HG03378 (cell line): Measurements from ENCODE around the gene TXNDC11.
"Not testable (repeated sequence)": the region's sequence is repeated elsewhere in the genome, so short reads cannot be mapped to it uniquely, and the experiment has no call there.

ENCODE experiments used
- ATAC-seq: cut with Tn5 transposase; IDR thresholded peaks from one replicate; pipeline ENCODE4 v1.9.1; 2021; ENCODE audit warnings: mild to moderate bottlenecking, moderate library complexity; ENCODE audit not compliant: unreplicated experiment

The TXNDC11 gene, protein sequence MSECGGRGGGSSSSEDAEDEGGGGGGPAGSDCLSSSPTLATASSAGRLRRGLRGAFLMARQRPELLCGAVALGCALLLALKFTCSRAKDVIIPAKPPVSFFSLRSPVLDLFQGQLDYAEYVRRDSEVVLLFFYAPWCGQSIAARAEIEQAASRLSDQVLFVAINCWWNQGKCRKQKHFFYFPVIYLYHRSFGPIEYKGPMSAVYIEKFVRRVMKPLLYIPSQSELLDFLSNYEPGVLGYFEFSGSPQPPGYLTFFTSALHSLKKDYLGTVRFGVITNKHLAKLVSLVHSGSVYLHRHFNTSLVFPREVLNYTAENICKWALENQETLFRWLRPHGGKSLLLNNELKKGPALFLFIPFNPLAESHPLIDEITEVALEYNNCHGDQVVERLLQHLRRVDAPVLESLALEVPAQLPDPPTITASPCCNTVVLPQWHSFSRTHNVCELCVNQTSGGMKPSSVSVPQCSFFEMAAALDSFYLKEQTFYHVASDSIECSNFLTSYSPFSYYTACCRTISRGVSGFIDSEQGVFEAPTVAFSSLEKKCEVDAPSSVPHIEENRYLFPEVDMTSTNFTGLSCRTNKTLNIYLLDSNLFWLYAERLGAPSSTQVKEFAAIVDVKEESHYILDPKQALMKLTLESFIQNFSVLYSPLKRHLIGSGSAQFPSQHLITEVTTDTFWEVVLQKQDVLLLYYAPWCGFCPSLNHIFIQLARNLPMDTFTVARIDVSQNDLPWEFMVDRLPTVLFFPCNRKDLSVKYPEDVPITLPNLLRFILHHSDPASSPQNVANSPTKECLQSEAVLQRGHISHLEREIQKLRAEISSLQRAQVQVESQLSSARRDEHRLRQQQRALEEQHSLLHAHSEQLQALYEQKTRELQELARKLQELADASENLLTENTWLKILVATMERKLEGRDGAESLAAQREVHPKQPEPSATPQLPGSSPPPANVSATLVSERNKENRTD

DNA sequence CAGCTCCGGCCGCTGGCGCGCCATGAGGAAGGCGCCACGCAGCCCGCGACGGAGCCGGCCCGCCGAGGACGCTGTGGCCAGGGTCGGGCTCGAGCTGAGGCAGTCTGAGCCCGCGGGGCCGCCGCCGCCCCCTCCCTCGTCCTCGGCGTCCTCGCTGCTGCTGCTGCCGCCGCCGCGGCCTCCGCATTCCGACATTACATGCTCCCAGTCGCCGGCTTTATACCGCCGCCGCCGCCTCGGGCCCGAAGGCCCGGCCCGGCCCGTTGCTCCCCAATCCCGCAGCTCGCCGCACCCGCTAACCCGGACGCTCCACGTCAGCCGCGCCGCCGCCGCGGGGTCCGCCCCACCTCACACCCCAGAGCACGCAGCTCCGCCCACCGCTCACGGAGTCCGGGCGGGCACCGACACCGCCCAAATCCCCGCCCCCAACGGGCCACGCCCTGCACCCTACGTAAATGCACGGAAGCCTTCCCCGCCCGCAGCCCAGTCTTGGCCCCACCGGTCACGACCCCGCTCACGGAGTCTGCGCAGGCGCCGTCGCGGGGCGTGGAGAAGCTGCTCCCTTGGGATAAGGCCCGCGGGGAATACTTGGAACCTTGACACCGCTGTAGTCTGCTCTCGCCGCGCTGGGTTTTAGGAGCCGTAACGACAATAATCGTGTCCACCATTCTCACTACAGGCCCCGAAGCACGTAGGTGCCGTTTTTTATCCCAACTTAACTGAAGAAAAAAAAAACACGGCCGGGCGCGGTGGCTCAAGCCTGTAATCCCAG is at the start of gene TXNDC11:
TXNDC11 (minus strand) TSS at position 322 of the 772 bp plus-strand sequence; CDS start at position 195, 127 bp downstream.
- peak; percentile 82 for ATAC-seq

DNA sequence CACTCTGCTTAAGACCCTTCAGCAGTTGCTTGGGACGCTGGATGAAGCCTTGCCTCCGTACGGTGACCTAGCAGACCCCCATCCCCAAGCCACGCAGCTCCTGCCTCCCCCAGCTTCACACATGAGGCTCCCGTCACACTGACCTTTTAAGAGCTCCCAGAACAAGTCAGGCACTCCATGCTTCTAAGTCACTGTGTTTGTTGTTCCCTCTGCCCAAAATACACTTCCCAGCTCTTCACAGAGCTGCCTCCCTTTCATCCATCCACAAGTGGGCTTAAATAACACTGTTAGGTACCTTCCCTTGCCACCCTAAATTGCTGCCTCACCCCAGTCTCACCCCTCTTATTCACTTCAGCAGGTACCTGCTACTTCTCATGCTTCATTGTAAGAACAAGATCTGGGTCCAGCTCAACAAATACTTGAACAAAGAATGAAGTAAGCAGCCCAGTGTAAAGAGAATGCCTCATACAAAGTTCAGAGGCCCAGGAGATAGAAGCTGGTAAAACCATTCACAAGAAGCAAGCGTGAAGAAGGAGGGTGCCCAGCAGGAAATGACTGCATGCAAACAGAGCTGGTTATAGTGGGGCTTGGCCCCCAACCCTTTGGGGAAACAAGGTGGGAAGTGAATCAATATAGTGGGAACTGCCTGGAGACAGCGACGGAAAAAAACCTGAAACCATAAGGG is 48.6 kb upstream of the TXNDC11 start:
- ATAC-seq = no peak

DNA sequence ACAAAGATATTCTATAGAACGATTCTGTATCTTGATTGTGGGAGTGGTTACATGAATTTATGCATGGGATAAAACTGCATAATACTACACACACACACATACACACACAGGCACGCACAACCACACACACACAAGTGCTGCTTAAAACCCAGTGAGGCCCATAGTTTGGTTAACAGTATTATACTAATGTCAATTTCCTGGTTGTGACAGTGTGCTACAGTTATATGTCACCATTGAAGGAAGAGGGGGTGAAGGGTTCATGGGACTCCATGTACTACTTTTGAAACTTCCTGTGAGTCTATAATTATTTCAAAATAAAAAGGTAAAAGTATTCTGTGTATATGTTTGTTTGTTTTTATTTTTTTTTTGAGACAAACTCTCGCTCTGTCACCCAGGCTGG is 46.3 kb upstream of the TXNDC11 start:
- no peak for ATAC-seq

DNA sequence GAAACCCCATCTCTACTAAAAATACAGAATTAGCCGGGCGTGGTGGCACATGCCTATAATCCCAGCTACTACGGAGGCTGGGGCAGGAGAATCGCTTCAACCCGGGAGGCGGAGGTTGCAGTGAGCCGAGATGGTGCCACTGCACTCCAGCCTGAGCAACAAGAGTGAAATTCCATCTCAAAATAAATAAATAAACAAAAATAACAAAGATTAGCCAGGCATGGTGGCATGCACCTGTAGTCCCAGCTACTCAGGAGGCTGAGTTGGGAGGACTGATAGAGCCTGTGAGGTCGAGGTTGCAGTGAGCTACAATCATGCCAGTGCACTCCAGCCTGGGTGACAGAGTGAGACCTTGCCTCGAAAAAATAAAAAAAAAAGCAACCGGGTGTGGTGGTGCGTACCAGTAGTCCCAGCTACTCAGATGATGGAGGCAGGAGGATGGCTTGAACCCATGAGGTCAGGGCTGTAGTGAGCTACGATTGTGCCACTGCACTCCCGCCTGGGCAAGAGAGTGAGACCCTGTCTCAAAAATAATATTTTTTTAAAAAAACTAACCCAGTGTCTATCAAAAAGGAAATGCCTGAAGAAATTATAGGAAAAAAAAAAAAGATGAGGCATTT is 42.4 kb upstream of the TXNDC11 start:
- ATAC-seq = not testable (repeated sequence)

DNA sequence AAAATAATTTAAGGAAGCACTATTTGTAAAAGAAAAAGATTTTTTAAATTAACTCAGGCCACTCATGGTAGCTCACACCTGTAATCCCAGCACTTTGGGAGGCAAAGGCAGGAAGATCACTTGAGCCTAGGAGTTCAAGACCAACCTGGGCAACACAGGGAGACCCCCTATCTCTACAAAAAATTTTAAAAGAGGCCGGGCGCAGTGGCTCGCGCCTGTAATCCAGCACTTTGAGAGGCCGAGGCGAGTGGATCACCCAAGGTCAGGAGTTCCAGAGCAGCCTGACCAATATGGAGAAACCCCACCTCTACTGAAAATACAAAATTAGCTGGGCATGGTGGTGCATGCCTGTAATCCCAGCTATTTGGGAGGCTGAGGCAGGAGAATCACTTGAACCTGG is 41.7 kb upstream of the TXNDC11 start:
- not testable (repeated sequence) for ATAC-seq

DNA sequence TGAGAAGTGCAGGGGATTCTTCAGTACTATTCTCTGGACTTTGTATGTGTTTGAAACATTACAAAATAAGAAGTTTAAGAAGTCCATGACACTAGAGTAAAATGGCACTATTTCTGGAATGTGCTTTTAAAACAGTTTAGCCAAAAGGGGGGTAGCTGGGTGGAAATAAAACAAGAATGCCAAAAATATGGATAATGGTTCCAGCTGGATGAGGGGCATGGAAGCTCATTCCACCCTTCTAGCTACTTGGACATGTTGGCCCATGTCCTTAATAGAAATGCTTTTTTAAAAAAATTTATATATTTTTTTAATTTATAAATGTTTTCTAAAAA is 41.3 kb upstream of the TXNDC11 start:
- ATAC-seq = no peak

DNA sequence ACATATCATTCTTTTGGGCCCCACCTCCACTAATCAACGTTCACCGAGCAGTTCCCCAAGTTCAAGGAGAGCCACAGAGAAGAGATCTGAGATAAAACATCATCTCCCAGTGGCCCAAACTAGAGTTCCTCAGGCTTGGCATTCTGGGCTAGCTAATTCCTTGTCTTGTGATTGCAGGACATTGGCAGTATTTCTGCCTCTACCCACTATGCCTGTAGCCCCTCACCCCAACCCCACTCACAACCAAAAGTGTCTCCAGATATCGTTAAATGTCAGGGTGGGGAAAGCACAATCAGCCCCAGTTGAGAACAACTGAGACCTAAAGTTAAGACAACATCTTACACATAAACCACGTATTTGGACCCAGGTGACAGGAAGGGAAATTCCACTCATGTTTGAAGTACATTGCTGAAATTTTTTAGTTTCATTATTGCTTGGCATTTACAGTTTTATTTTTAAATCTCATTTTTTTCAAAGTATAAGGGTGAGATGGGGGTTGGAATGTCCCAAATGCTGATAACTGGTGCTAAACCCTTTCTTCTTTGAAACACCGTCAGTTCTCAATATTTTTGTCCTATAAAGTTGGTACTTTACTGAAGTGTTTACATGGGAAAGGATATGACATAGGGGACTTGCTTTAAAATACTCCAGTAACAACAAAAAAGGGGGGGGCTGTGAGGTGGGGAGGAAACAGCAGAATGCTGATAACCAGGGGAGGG is 40.8 kb upstream of the TXNDC11 start:
- peak; percentile 56 for ATAC-seq

DNA sequence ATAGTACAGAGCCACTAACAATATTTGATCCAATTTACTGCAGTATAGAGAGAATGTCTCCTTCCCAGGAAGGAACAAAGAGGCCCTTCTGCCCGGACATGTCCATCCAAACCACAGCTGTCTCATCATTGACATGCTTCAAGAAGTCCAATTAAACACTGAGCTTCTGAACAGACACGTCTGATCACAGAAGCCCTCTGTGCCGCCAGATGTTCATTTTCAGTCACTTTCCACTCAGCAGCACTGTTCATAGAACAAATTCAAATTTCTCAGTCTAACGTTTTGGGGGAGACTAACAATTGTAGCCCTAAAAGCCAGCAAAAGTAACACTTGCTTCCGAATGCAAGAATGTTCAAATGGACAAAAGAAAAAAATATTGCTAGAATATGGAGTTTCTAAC is 39.1 kb upstream of the TXNDC11 start:
- ATAC-seq = no peak

DNA sequence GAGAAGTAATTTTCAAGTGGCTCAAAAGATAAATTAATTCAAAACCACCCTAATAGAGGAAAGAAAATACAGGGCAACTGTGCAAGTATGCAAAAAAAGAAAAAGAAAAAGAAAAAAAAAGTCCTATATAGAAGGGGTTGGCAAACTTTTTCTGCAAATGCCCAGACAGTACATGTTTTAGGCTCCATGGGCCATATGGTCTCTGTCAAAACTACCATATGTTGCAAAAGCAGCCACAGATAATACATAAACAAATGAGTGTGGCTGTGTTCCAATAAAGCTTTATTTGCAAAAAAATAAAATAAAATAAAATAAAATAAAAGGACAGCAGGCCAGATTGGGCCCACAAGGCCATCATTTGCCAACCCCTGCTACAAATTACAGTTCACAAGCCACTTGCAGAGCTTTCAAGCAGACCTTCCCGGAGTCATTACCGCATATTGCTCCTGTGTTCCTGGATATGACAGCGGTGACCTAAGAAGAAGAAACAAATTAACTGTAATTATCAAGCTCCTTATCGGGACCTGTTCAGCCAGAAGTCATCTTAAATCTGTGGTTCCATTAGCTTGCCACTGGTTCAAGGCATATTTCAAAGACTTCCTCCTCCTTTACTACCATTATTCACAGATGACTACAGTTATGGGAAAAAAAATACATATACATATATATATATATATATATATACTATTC is 38.5 kb upstream of the TXNDC11 start:
- ATAC-seq = no peak

DNA sequence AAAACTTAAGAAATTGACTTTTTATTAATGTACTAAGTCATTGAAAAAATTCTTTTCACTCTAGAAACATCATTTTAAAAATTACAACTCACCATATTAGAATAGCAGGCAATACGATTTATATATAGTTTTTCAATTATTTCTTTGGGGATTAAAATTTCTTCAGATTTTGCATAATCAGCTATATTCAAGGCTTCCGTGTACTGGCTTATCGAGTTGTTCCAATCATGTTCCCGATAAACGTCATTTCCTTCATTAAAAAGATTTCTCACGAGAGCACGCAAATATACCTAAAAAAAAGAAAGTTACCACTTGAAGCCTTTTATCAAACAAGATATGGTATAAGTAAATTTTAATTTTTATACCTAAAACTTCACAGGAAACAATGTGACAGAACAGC is 36.4 kb upstream of the TXNDC11 start:
- no peak for ATAC-seq

DNA sequence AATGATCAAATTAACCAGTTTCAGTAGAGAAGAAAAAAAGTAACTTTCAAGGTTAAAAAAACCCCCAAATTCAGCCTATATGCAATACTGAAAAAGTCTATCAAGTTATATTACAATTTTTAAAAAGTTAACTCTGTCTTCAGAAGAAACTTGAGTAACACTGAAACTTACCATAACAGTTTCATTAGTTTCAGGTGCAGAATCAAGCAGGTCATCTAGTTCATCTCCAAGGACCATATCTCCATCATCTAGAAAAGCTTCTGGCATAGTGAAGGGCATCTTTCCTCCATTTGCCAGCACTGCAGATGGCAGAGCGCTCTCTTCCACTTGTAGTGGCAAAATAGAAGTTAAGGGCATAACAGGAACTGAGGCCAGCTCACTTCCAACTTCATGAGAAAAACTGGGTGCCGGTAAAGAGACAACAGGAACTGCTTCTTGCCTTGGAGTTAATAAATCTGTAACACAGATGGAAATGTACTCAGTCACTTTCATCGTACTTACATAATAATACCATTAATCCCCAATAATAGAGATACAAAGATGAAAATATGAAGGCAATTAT is 31.5 kb upstream of the TXNDC11 start:
- ATAC-seq = no peak

DNA sequence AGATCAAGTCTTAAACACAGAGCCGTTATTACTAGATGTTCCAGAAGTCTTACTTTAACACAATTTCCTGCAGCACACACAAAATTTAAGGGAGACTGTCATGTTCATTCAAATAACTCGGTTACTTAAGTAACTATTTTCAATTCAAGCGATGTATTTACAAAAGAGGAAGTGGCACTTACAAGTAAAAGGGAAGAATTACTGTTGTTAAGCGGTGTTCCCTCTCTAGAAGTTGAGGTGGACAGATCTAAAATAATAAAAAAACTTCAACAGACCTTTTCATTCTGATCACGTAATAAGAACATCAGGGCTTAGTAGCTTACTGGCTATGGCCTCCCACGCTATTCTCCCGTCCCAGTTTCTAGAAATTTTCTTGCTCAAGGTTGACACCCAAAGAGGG is 26.2 kb upstream of the TXNDC11 start:
- no peak for ATAC-seq

DNA sequence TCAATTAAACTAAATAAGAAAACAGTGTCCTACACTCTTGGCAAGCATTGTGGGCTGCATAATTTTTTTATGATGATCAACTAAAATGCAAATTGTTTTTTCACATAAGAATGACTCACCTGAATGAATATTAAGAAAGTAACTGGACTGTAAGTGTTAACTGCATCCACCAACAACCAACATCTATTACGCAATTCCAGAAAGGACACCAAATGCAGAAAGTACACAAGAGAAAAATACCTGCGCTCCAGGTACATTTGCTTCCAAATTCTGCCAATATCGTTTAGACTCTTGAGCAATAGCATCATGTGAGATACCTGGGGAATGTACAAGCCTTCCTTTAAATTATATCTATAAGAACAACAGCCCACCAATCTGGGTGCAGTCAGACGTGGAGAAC is 19.8 kb upstream of the TXNDC11 start:
- ATAC-seq = no peak

DNA sequence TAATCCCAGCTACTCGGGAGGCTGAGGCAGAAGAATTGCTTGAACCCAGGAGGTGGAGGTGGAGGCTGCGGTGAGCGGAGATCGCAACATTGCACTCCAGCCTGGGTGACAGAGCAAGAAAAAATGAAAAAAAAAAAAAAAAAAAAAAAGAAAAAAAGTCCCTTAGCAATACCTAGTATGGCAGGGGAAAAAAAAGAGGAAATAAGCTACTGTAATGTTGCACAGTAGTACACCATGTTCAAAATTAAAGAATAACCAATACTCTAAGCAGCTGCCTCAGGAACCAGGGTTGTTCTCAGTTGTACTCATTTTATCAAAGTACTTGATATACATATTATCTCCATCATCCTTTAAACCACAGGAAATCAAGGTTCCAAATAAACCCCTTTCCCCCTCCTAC is 17.3 kb upstream of the TXNDC11 start:
- ATAC-seq = no peak

DNA sequence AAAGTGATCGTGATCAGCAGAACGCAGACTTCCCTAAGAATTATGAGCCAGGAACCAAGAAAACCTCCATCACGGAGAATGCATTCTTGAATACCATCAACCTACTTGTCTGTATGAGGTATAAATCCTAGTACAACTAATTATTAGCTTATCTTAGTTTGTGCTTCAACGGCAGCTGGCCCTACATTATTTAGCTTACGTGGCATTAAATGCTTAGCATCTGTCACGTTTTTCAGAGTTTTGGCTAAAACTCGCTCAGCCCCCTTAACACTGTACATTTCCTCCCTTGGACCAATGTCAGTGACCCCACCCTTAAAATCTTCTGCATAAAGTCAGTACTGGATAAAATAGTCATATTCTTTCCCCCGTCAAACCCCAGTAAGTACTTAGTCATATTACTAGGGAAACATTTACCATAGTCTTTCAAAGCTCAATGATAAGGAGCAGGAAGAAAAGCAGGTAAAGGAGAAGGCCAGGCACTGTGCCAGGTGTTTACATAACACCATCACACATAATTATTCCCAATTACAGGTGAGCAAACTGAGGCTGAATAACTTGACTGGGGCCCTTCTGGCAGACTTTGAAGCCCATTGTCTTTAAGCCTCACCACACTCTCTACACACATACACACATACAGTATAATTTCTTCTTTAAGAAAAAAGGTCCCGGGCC is 16.6 kb upstream of the TXNDC11 start:
- no peak for ATAC-seq

DNA sequence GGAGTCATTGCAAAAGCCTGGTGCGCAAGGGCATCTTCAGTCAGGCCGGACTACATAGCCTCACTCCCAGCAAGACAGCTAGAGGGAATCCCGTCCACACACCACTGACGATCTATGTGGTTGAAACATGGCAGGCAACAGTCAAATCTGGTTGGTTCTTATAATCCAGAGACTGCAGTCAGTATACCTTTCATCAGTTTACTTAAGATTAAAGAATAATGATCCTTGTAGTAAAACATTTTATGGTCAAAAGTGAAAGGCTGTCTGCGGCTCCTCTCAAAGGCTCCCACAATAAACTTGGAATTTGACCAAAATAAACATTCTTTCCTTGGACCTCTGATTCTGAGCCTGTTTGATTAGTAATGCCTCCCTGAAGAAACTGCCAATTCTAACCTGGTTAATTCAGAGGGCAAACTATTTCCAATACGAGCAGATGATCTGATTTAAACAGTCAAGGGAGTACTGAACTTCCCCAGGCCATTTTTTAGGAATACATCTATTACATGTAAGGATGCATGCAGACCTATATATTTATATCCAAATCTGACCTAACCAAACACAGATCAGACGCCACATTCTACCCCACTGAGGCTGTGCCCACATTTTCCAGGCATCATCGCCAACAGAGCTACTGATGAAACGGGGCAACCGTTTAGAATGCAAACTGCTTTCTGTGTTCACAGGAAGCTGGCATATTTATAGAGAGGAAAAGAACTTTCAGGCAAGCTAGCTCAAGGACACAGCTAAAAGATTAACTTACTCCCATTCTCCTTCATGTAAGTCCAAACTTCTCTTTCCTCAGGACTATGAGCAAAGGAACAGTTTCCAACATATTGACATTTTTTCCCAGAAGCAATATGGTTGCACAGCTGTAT is 15.3 kb upstream of the TXNDC11 start:
- ATAC-seq = no peak

DNA sequence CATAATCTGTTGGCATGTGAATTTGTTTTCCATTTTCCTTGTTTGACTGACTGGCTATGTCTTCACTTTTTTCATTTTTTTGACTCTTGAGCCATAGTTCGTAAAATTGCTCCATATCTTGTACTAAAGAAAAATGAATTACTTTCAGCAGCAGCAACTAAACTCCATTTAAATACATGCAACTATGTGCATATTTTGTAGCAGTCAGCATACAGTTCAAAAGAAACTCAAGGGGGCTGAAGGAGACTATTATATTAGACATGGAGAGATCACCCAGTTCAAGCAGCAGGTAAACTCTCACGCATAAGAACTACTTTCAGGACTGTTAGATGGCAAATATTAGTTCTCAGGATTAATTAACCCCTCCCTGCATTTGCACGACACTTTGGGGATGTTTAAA is 13.6 kb upstream of the TXNDC11 start:
- ATAC-seq = no peak
